DMS79 (cell line): ENCODE measurements around the gene RRP9.

Experiments
- DNase-seq: peaks from one replicate; lab custom pipeline; 2025; lab: John Stamatoyannopoulos, UW

Gene RRP9

DNA sequence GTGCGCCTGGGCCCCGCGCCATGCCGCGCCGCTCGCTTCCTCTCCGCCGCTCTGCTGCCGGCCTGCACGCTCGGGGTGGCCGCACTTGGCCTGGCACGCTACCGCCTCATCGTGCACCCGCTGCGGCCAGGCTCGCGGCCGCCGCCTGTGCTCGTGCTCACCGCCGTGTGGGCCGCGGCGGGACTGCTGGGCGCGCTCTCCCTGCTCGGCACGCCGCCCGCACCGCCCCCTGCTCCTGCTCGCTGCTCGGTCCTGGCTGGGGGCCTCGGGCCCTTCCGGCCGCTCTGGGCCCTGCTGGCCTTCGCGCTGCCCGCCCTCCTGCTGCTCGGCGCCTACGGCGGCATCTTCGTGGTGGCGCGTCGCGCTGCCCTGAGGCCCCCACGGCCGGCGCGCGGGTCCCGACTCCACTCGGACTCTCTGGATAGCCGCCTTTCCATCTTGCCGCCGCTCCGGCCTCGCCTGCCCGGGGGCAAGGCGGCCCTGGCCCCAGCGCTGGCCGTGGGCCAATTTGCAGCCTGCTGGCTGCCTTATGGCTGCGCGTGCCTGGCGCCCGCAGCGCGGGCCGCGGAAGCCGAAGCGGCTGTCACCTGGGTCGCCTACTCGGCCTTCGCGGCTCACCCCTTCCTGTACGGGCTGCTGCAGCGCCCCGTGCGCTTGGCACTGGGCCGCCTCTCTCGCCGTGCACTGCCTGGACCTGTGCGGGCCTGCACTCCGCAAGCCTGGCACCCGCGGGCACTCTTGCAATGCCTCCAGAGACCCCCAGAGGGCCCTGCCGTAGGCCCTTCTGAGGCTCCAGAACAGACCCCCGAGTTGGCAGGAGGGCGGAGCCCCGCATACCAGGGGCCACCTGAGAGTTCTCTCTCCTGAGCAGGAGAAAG, 14.4 kb upstream of the RRP9 start:
- DNase-seq = no peak

DNA sequence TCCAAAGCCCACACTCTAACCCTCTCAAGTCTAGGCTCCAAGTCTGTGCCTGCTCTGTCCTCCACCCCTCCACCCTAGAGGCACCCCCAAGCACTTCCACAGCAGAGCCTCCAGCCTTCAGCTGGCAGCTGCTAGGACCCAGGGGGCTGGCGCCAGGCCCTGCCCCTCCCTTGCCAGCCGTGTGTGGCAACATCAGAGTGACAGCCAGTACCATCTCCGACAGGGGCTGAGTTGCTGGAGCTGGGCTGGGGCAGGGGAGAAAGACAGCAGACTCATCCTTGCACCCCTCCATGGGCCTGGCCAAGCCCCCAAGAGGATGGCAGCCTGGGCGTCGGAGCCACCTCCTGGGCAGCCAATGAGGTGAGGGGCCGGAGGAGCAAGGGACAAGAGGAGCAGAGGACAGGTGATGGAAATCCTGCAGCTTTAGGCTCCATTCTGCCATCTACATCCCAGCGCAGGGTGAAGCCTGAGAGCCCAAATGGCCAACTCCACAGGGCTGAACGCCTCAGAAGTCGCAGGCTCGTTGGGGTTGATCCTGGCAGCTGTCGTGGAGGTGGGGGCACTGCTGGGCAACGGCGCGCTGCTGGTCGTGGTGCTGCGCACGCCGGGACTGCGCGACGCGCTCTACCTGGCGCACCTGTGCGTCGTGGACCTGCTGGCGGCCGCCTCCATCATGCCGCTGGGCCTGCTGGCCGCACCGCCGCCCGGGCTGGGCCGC, 13.6 kb upstream of the RRP9 start, which contains the start of gene GPR62:
Gene GPR62 (plus strand): TSS at position 207 of the 718 bp plus-strand sequence. CDS start 272 bp downstream, at position 479.
- no peak for DNase-seq

DNA sequence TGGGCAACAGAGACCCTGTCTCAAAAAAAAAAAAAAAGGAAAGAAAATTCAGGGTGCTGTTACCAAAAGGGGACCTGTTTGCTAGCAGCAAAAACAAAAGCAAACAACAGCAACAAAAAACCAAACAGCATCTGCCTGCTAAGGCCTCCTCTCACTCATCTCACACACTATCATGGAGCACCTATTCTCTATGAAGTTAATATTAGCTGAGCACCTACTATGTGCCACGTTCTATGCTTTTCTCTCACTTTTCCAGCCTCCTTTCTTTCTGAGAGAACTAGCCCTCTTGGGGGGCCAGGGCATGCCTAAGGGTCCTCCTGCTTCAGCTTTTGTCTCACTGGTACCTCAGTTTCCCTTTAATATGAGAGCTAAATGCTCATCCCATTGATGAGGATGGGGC, 13.0 kb upstream of the RRP9 start:
- no peak for DNase-seq

DNA sequence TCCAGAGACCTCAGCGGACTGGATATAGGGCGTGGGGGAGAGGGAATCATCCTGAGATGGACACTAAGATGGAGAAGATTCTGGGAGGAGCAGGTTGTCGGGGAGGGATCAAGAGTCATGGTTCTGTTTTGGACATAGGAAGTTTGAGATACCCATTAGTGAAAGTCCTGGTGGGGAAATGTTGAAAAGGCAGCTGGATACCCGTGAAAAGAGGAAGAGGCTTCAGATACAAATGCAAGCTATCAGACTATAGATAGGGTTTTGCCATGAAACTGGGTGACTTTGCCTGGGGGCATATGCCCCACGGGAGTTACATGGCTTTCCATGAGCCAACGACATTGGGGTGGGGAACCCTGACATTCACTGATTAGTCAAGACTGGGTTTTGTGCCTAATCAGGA, 12.4 kb upstream of the RRP9 start:
- DNase-seq = no peak

DNA sequence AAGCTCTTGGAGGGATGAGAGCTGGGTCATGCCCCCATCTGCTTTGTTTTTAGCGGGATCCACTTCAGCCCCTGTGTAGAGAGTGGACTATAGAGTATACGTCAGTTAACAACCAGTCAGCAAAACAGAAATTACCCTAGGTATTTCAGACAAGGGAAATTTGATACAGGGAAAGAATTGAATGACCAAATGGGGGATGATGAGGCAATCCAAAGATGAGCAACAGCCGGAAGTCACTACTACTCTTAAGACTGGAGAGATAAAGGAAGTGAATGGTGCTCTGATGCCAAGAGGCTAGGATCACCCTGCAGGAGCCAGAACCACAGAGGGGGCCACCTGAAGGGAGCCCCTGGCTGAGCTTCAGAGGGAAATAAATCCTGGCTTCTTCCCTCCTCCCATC, 11.7 kb upstream of the RRP9 start:
- no peak for DNase-seq

DNA sequence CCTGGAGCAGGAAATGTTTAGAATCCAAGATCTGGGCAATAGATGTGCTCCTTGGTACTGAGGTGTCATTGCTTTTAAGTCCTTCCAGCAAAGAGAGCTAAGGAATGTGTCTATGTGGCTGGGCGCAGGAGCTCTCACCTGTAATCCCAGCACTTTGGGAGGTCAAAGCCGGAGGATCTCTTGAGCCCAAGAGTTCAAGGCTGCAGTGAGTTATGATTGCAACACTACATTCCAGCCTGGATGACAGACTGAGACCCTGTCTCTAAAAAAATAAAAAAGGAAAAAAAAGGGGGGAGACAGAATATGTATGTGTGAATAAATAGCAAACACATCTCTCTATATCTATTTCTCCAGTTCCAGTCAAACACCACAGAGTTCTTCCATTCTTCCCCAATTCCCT, 9.2 kb upstream of the RRP9 start:
- no peak for DNase-seq

DNA sequence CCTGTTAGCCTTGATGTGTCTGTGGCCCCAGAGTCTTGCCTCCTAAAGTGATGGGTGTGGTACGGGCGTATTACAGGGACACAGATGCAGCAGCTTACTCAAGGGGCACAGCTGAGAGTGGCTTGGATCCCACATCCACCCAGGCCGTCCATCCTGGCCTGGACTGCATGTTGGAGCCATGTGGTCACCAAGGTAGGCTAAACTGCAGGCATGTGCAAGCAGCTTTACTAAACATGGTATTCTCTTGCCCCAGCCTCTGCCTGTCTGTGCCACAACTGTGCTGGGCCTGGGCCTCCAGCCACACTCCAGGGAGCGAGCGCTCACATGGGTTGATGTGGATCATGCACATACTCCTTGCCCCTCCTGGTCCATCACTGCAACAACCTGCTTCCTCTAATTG, 7.4 kb upstream of the RRP9 start:
- no peak for DNase-seq

DNA sequence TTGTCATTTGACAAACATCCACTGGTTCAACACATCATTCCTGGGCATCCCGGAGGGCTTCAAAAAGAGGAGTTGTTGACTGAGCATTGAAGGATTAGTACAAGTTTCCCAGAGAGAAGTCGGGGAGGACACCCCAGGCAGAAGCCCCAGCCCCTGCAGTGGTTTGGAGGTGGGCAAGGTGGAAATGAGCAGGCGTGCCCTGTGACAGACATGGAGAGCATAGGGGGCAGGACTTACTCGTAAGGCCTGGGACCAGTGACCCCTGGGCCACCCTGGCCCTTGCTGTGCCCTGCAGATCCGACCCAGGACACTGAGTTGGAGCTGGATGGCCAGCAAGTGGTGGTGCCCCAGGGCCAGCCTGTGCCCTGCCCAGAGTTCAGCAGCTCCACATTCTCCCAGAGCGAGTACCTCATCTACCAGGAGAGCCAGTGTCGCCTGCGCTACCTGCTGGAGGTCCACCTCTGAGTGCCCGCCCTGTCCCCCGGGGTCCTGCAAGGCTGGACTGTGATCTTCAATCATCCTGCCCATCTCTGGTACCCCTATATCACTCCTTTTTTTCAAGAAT, 6.4 kb upstream of the RRP9 start:
- no peak for DNase-seq

DNA sequence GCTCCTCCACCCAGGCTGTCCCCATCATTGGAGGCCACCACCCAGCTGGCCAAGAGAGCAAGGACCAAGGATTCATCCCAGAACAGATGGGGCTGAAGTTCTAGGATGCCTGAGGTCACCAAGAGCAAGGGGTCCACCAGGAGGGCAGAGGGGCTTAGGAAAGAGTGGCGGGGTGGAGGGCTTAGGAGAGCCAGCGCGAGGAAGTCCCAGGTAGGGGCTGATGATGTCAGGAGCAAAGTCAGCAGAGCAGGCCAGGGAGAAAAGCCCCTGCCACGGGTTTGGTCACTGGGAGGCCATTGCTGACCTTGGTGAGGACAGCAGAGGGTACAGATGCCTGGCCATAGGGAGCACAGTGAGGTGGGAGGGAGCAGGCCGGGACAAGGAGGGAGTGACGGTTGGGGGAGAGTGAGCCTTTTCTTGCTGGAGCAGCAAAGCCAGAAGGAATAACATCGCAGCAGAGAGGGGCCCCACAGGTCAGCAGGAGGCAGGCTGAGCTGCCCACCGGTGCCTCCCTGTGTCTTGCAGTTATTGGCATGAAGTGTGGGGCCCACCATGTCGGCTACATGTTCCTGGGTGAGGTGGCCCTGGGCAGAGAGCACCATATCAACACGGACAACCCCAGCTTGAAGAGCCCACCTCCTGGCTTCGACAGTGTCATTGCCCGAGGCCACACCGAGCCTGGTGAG, 5.7 kb upstream of the RRP9 start:
- no peak for DNase-seq

DNA sequence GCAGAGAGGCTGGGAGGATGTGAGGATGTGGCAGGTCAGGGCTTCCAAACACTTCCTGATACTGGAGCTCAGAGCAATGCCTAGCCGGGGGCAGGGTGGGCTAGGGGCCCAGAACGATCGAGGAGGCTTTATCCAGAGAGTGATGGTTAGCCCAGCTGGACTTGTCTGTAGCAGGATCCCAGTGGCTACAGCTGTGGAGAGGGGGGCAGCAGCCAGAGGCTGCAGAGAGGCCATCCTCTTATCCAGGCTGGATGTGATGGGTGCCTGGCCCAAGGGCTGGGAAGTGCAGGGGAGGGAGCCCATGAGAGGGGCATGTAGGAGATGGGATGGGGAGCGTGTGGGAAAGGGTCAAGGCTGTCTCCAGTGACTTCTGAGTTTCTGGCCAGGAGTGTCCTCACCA, 5.1 kb upstream of the RRP9 start:
- no peak for DNase-seq

DNA sequence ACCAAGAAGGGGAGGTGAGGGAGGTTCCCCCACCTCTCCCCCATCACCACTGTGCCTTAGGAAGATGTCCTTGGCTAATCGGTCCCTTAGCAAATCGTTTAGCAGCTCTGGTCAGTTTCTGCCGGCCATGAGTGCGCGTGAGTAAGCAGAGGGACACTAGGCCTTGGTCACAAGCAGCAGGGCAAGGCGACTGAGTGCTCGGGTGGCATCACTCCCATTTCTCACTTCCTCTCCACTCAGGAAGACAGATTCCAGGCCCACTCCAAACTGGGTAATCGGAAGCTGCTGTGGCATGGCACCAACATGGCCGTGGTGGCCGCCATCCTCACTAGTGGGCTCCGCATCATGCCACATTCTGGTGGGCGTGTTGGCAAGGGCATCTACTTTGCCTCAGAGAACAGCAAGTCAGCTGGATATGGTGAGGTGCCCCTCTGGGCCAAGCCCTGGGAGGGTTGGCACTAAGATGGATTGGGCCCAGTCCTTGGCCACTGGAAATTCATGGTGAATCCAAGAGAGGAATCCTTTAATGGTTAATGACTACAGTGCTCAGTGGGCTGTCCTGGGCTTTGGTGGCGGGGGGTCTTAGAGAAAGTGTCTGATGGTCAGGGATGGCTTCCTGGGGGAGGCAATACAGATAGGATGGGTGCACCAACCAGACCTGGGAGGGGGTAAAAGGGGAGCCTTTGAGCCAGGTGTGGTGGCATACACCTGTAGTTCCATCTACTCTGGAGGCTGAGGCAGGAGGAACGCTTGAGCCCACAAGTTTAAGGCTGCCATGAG, 4.4 kb upstream of the RRP9 start:
- no peak for DNase-seq

DNA sequence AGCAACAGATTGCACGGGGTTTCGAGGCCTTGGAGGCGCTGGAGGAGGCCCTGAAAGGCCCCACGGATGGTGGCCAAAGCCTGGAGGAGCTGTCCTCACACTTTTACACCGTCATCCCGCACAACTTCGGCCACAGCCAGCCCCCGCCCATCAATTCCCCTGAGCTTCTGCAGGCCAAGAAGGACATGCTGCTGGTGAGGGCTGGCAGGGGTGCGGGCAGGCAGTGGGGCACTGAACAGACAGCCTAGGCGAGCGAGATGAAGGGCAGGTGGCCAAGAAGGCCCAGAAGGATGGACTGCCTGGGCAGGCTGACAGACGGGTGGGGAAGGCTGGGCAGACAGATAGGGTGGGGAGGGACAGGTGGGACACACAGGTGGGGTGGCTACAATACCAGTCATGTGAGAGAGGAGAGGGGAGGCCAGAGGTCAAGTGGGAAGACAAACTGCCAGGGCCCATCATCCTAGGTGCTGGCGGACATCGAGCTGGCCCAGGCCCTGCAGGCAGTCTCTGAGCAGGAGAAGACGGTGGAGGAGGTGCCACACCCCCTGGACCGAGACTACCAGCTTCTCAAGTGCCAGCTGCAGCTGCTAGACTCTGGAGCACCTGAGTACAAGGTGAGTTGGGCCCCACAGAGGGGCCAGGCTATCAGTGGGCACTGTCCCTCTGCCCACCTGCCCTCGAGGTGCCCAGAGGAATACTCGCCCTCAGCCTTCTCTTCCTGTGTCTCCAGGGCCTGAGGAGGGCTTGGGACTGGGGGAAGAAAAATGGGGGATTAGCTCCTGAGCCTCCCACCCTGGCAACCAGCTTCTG, 3.5 kb upstream of the RRP9 start:
- no peak for DNase-seq

DNA sequence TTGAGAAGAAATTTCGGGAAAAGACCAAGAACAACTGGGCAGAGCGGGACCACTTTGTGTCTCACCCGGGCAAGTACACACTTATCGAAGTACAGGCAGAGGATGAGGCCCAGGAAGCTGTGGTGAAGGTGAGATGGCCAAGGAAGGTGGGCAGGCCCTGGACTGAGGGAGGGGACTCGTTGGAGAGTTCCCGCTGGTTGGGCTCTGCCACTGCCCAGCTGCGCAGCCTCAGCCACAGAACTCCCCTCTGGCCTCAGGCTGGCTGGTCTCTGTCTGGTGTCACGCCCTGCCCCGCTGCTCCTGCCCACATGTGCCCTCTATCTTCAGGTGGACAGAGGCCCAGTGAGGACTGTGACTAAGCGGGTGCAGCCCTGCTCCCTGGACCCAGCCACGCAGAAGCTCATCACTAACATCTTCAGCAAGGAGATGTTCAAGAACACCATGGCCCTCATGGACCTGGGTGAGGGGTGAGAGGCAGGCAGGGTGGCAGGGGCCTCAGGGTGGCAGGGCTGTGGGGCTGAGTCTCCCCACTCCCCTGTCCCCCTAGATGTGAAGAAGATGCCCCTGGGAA, 2.8 kb upstream of the RRP9 start:
- no peak for DNase-seq

DNA sequence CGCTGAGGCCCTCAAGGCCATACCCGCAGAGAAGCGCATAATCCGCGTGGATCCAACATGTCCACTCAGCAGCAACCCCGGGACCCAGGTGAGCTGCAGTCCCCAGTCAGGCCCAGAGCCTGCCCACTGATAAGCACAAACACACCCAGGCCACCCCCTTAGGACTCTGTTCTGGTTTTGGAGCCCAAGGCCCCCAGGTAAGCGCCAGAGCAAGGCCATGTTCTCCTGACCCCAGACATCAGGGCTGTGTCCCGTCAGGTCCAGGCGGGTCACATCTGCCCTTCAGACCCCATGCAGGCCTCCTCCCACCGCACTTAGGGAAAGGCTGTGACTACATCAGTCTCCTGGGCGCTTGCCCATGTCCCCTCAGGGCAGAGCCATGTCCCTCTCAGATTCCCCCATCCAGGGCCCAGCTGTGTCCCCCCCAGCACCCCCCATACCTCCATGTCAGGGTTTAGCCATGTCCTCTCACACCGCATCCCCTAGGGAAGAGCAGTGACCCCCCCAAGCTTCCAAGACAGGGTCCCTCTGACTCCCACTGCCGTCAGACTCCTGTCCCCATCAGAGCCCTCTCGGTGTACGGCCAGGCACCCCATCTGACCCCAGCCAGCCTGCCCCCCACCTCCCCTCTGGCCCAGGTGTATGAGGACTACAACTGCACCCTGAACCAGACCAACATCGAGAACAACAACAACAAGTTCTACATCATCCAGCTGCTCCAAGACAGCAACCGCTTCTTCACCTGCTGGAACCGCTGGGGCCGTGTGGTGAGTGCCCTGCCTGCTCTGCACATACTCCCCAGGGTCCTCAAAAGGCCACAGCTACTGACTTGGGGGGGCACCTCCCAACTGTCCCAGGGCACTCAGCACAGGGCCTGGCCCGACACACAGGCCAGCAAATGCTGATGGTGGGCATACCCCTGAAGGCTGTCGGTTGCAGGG, 2.0 kb upstream of the RRP9 start:
- DNase-seq = no peak

DNA sequence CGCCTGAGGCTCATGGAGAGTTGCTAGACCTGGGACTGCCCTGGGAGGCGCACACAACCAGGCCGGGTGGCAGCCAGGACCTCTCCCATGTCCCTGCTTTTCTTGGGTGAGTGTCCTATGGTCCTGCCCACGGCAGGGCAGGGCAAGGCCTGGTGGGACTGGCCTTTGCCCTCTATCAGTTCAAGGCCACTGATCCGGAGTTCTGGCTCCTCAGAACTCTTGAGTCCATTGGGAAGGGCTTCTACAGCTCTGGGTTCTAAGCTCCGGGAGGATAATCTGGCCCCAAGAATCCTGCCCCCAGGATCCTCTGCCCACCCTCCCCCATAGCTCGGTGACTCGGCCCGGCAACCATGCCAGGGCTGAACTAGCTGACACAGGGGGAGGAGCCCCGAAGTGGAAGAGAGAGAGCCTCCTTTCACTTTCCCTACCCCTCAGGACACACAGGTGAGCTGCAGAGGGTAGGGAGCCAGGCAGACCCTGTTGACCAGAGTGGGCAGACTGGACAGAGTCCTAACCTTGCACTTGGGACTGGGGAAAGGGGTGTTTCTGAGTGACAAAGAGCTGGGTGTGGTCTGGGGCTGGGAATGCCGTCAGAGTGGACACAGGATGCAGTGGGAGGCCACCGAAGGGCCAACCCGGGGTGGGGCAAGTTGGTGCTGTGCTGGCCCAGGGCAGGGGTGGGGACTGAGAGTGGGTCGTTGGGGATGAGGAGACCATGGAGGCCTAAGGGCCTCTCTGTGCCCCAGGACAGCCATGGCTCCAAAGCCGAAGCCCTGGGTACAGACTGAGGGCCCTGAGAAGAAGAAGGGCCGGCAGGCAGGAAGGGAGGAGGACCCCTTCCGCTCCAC, 1.1 kb upstream of the RRP9 start:
- DNase-seq = no peak

DNA sequence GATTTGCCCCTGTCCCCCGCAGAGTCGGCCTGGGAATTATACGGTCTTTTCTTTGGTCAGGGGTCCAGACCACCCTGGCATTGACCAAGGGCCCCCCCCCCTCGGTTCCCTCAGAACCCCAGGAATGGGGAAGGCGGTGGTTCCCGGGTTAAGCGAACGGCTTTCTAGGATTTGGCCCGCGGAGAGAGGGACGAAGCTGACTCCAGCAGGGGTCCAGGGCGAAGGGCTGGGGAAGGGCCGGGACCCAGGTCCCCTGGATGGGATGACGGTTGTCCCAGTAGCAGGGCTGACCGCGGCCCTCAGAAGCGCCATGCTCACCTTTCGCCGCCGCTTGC, 274 bp downstream of the RRP9 start:
- no peak for DNase-seq

DNA sequence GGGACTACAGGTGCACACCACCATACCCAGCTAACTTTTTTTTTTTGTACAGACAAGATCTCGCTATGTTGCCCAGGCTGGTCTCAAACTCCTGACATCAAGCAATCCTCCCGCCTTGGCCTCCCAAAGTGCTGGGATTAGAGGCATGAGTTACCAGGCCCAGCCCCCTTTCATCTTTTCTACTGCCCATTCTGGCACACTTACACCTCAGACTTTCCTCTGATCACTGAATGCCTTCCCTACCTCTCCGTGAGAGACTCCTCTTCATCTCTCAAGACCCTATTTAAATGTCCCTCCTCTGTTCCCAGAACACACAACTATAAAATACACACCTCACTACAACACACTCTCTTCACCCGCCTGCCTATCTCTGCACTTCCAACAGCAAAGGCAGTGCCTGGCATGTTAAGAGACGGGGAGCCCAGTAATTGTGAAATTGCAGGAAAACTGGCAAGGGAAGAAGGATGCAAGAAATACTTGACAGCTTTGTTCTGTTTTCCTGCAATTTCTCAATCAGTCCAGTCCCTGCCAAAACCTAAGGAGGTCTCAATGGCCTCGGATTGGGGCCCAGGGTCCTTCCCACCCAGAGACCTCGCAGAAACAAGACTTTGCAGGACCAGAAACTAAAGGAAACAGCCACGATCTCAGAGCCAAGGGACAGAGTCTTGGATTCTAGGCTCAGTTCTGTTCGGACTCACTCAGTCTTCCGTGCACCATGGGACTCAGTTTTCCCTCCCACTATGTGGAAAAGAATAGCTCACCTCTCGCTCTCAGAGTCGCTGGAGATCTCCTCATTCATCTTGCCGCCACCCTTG, 849 bp downstream of the RRP9 start:
- DNase-seq = no peak
